B cell (primary cell): ENCODE results near the gene TPK1. TPM values are rescaled to one million over a fixed set of nuclear protein-coding genes. Genes with fewer than 3 reads are reported as not detected.

Source experiments
- ATAC-seq: fragments of 200-7000 bp; cut with Tn5 transposase; one replicate; pipeline ENCODE4 v1.10.0; 2021; ENCODE audit warnings: low read depth, mild to moderate bottlenecking, moderate number of reproducible peaks, moderate library complexity
- CTCF ChIA-PET: fragments of 350-600 bp; sonication (Branson Sonifier 250); formaldehyde crosslinking; loops from one replicate; lab custom pipeline; 2021; ENCODE audit warnings: antibody characterized with exemption, inconsistent platforms; lab: Charles Lee
- POLR2A ChIA-PET: fragments of 350-600 bp; sonication (Branson Sonifier 250); formaldehyde crosslinking; loops from one replicate; lab custom pipeline; 2021; ENCODE audit warnings: antibody characterized with exemption; lab: Charles Lee
- DNase-seq: peaks from one replicate; pipeline ENCODE4 v3.0.0; 2013
- H2AFZ ChIP-seq: 2 replicates; pipeline ENCODE4 v1.6.1; 2012; ENCODE audit warnings: mild to moderate bottlenecking, low read depth, low read length; ENCODE audit not compliant: insufficient read depth, poor library complexity, severe bottlenecking
- H3K27ac ChIP-seq, 2 donors: 1 replicate in 1 of 2; 2 replicates in 1 of 2; pipeline ENCODE4 v1.5.1; 2012 to 2013; ENCODE audit warnings: low read length in 2 of 2, mild to moderate bottlenecking in 2 of 2, moderate library complexity in 1 of 2
- H3K27me3 ChIP-seq, 4 experiments: fragments of 200-600 bp in 1 of 4; sonication (generic) in 1 of 4; replicated peaks in 1 of 4; 1 replicate in 2 of 4; 2 replicates in 2 of 4; pipeline versions ENCODE4 v1.6.1 to v1.7.0; 2013 to 2016; ENCODE audit warnings: low read length in 3 of 4, mild to moderate bottlenecking in 2 of 4, mixed read lengths in 1 of 4, moderate library complexity in 1 of 4; ENCODE audit not compliant: insufficient read depth in 4 of 4, control insufficient read depth in 3 of 4; ENCODE audit errors: control extremely low read depth in 1 of 4
- H3K36me3 ChIP-seq, 2 experiments: replicated peaks in 1 of 2; 1 replicate in 1 of 2; 2 replicates in 1 of 2; pipeline versions ENCODE4 v1.6.1 to v1.7.1; 2013; ENCODE audit warnings: low read length in 1 of 2; ENCODE audit not compliant: insufficient read depth in 2 of 2, control insufficient read depth in 1 of 2; ENCODE audit errors: control extremely low read depth in 1 of 2, extremely low read depth in 1 of 2
- H3K4me1 ChIP-seq, 2 donors: fragments of 200-600 bp in 1 of 2; sonication (generic) in 1 of 2; 1 replicate in 1 of 2; 2 replicates in 1 of 2; pipeline versions ENCODE4 v1.5.1 to v1.6.1; 2013 to 2017; ENCODE audit warnings: low read length in 2 of 2; ENCODE audit not compliant: control insufficient read depth in 2 of 2, insufficient read depth in 2 of 2
- H3K4me2 ChIP-seq: replicated peaks from 2 replicates; pipeline ENCODE3; 2012; ENCODE audit warnings: mild to moderate bottlenecking, low read depth, low read length; ENCODE audit not compliant: poor library complexity, severe bottlenecking
- H3K4me3 ChIP-seq, 5 experiments: fragments of 200-600 bp in 1 of 5; sonication (generic) in 1 of 5; 1 replicate in 3 of 5; 2 replicates in 2 of 5; pipeline versions ENCODE4 v1.5.1 to v1.7.0; 2011 to 2016; ENCODE audit warnings: low read length in 4 of 5, mild to moderate bottlenecking in 4 of 5, low read depth in 2 of 5, control low read depth in 1 of 5, moderate library complexity in 1 of 5; ENCODE audit not compliant: insufficient read depth in 1 of 5; ENCODE audit errors: control extremely low read depth in 1 of 5, extremely low read depth in 1 of 5
- H3K79me2 ChIP-seq: fragments of 200-600 bp; sonication (generic); one replicate; pipeline ENCODE4 v1.6.0; 2016; ENCODE audit warnings: low read length; ENCODE audit not compliant: control insufficient read depth, insufficient read depth
- H3K9ac ChIP-seq: fragments of 200-600 bp; sonication (generic); 2 replicates; pipeline ENCODE4 v1.6.1; 2017; ENCODE audit warnings: mild to moderate bottlenecking, low read length, moderate library complexity
- H3K9me3 ChIP-seq, 3 donors: one replicate each; pipeline versions ENCODE4 v1.6.1 to v1.7.1; 2013; ENCODE audit warnings: low read length in 2 of 3; ENCODE audit not compliant: control insufficient read depth in 2 of 3, insufficient read depth in 1 of 3; ENCODE audit errors: control extremely low read depth in 1 of 3
- H4K20me1 ChIP-seq: 2 replicates; pipeline ENCODE4 v1.6.0; 2012; ENCODE audit warnings: mild to moderate bottlenecking, low read length; ENCODE audit not compliant: insufficient read depth, control insufficient read depth, poor library complexity, severe bottlenecking
- H3K27ac Mint-ChIP-seq: one replicate; pipeline ENCODE4 v1.8.0; 2021; ENCODE audit warnings: mixed read lengths
- H3K27me3 Mint-ChIP-seq: one replicate; pipeline ENCODE4 v1.8.0; 2021; ENCODE audit warnings: mixed read lengths
- H3K4me1 Mint-ChIP-seq: one replicate; pipeline ENCODE4 v1.8.0; 2021; ENCODE audit warnings: mixed read lengths
- H3K4me3 Mint-ChIP-seq: one replicate; pipeline ENCODE4 v1.8.0; 2021; ENCODE audit warnings: mixed read lengths
- H3K9me3 Mint-ChIP-seq: one replicate; pipeline ENCODE4 v1.8.0; 2022; ENCODE audit warnings: mixed read lengths; ENCODE audit not compliant: insufficient read depth
- EZH2 ChIP-seq: IDR thresholded peaks from 2 replicates; pipeline ENCODE4 v1.6.1; 2012; ENCODE audit warnings: borderline replicate concordance, low read depth, mild to moderate bottlenecking, moderate library complexity, low read length; ENCODE audit not compliant: insufficient read depth, poor library complexity, severe bottlenecking
- WGBS: methylation state at CpG from one replicate; pipeline ENCODE4 v1.1.5; 2013; ENCODE audit warnings: missing lambda C conversion rate; ENCODE audit not compliant: insufficient coverage; 5-methylcytosine and 5-hydroxymethylcytosine counted together
- intact Hi-C: fragments of 100-400 bp; cut with micrococcal nuclease; formaldehyde crosslinking; loops from one replicate; pipeline ENCODE4 v1.10.0; 2022
- polyA plus RNA-seq: library from polyadenylated mRNA; depleted of rRNA; stranded (reverse); fragments of >200 nt; gene quantifications from 2 replicates; pipeline ENCODE4 v1.2.3, GENCODE V29; 2012
- total RNA-seq, 2 donors: library from RNA; stranded (reverse); fragments of 120-200 nt in 1 of 2; gene quantifications; 1 replicate in 1 of 2; 2 replicates in 1 of 2; pipeline versions ENCODE4 v1.2.3 to v1.2.4, GENCODE V29; 2013 to 2022
- TF ChIP-seq, protein P1 (sequence below): fragments of 200-600 bp; IDR thresholded peaks from one replicate; pipeline ENCODE4 v1.8.0; 2022; ENCODE audit warnings: antibody characterized with exemption, mild to moderate bottlenecking

The TPK1 gene
- total and polyA plus RNA-seq, 2 donors (not counting 1 experiment from before 2014, with no cell fraction given) = 13.7 to 26.4 TPM

DNA sequence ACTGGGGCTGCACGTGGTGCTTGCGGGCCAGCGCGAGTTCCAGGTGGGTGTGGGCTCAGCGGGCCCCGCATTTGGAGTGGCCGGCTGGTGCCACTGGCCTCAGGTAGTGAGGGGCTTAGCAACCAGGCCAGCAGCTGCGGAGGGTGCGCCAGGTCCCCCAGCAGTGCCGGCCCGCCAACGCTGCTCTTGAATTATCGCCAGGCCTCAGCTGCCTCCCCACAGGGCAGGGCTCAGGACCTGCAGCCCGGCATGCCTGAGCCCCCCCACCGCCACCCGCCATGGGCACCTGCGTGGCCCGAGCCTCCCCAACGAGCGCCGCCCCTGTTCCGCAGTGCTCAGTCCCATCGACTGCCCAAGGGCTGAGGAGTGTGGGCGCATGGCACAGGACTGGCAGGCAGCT is 185.4 kb downstream of the TPK1 start:
- Histone ChIP-seq H3K4me2 (no peak overlapping the region), H3K4me3 (no peak overlapping the region), H4K20me1 (no peaks in the 10 kb centered on the region), H3K27me3 (no peaks in the 10 kb centered on the region), H3K27ac (no peak overlapping the region), H3K9me3 (peaks cover 0 to 8% (median 0%) of the 10 kb centered on the region in 3 donors), H3K36me3 (peaks cover 0 to 8% of the 10 kb centered on the region in 2 experiments), H3K9ac (no peak overlapping the region), H3K4me1 (no peaks in the 10 kb centered on the region), H2AFZ (no peak overlapping the region), H3K79me2 (no peaks in the 10 kb centered on the region)
- Mint-ChIP-seq H3K27ac (no peak overlapping the region), H3K9me3 (peaks cover 7% of the 10 kb centered on the region), H3K4me3 (no peak overlapping the region), H3K27me3 (no peaks in the 10 kb centered on the region), H3K4me1 (peaks cover 8% of the 10 kb centered on the region)
- 96% methylated on average over 24 of the region's 24 CpGs for WGBS
- TF ChIP-seq EZH2 = no peak
- TF ChIP-seq, protein P1, sequence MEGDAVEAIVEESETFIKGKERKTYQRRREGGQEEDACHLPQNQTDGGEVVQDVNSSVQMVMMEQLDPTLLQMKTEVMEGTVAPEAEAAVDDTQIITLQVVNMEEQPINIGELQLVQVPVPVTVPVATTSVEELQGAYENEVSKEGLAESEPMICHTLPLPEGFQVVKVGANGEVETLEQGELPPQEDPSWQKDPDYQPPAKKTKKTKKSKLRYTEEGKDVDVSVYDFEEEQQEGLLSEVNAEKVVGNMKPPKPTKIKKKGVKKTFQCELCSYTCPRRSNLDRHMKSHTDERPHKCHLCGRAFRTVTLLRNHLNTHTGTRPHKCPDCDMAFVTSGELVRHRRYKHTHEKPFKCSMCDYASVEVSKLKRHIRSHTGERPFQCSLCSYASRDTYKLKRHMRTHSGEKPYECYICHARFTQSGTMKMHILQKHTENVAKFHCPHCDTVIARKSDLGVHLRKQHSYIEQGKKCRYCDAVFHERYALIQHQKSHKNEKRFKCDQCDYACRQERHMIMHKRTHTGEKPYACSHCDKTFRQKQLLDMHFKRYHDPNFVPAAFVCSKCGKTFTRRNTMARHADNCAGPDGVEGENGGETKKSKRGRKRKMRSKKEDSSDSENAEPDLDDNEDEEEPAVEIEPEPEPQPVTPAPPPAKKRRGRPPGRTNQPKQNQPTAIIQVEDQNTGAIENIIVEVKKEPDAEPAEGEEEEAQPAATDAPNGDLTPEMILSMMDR = no peak
- POLR2A ChIA-PET = no interaction called here
- CTCF ChIA-PET = no interaction called here
- ATAC-seq (no peak), DNase-seq (no peak)
- intact Hi-C loops = no loop called here

DNA sequence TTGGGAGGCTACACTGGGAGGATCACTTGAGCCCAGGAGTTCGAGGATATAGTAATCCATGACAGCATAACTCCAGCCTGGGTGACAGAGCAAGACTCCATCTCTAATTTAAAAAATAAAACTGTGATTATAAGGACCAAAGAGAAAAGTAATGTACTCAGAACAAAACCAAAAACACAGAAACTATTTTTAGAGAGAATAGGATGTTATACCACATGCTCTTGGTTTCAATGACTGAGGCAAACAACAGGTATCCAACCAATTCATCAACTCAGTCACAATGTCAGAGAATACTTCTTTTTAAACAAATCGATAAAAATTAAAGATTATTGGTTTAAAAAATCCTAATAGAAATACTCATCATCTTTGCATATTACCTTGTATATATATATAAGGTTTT is 186.7 kb downstream of the TPK1 start:
- H3K4me3 Mint-ChIP-seq = no peak overlapping the region
- Histone ChIP-seq H3K4me2 (no peak overlapping the region), H3K4me1 (no peaks in the 10 kb centered on the region), H3K4me3 (no peak overlapping the region), H3K27me3 (no peaks in the 10 kb centered on the region), H3K36me3 (peaks cover 0 to 8% of the 10 kb centered on the region in 2 experiments), H3K79me2 (no peaks in the 10 kb centered on the region), H3K27ac (no peak overlapping the region), H3K9me3 (peaks cover 0 to 8% (median 0%) of the 10 kb centered on the region in 3 donors), H4K20me1 (no peaks in the 10 kb centered on the region), H2AFZ (no peak overlapping the region), H3K9ac (no peak overlapping the region)
- no peaks in the 10 kb centered on the region for H3K27me3 Mint-ChIP-seq
- DNase-seq (no peak), ATAC-seq (no peak)
- CTCF ChIA-PET = no interaction called here
- H3K27ac Mint-ChIP-seq = no peak overlapping the region
- POLR2A ChIA-PET = no interaction called here
- peaks cover 7% of the 10 kb centered on the region for H3K9me3 Mint-ChIP-seq
- TF ChIP-seq EZH2 = no peak
- TF ChIP-seq, protein P1 = no peak
- peaks cover 5% of the 10 kb centered on the region for H3K4me1 Mint-ChIP-seq
- intact Hi-C loops = no loop called here
- WGBS = no CpG with 5 or more reads among the region's 2 CpGs
